H7 (cell line): ENCODE results near the gene COX6A1. TPM values are rescaled to one million over a fixed set of nuclear protein-coding genes. Genes with fewer than 3 reads are reported as not detected.

Source experiments
- DNase-seq: peaks from one replicate; pipeline ENCODE4 v3.0.0; 2012
- H3K27me3 ChIP-seq: 2 replicates; pipeline ENCODE4 v1.6.0; 2011; ENCODE audit warnings: mild to moderate bottlenecking, low read length; ENCODE audit not compliant: control insufficient read depth, insufficient read depth
- H3K36me3 ChIP-seq: replicated peaks from 2 replicates; pipeline ENCODE4 v1.5.1; 2011; ENCODE audit warnings: low read length; ENCODE audit not compliant: control insufficient read depth, insufficient read depth
- H3K4me3 ChIP-seq: 2 replicates; pipeline ENCODE4 v1.5.1; 2011; ENCODE audit warnings: low read depth, mild to moderate bottlenecking, control low read depth, low read length, moderate library complexity; ENCODE audit not compliant: insufficient read depth
- total RNA-seq: library from RNA; depleted of rRNA; stranded (reverse); fragments of >200 nt; shearing (Covaris generic); gene quantifications from 2 replicates; pipeline ENCODE4 v1.2.3, GENCODE V29; 2014

COX6A1 gene
- total RNA-seq, 1 experiment from 2014 or later: 604 TPM

DNA sequence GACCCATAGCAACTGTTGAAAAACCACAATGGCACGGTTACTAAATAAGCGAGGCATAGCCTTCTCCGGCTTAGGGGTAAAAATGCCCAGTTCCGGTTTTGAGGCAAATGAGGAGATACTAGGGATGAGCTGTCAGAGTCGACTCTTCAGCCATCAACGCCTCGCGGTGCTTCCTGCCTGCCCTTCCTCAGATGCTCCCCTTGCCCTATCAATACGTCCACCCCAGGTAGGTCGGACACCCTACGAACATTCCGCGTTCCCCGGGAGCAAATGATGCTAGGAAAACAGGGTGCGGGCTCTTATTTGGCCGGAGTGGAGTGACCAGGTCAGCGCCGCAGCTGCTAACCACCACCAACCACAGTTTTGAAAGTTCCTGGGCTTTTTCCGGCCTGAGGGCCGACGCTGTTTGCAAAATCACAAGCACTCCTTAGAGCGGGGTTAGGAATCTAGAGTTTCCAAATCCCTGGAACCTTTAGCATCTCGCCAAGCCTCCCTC, 30.5 kb downstream of the COX6A1 start:
- peak; percentile 53 for DNase-seq
- Histone ChIP-seq H3K4me3 (peak overlapping the region; percentile 99), H3K36me3 (peaks cover 23% of the 10 kb centered on the region), H3K27me3 (no peaks in the 10 kb centered on the region)

GRCh38 chr12:120468821-120469449, 31.0 kb downstream of the COX6A1 start:
- H3K4me3 ChIP-seq: peak overlapping the region; percentile 99
- no peaks in the 10 kb centered on the region for H3K27me3 ChIP-seq
- peak; percentile 93 for DNase-seq

DNA sequence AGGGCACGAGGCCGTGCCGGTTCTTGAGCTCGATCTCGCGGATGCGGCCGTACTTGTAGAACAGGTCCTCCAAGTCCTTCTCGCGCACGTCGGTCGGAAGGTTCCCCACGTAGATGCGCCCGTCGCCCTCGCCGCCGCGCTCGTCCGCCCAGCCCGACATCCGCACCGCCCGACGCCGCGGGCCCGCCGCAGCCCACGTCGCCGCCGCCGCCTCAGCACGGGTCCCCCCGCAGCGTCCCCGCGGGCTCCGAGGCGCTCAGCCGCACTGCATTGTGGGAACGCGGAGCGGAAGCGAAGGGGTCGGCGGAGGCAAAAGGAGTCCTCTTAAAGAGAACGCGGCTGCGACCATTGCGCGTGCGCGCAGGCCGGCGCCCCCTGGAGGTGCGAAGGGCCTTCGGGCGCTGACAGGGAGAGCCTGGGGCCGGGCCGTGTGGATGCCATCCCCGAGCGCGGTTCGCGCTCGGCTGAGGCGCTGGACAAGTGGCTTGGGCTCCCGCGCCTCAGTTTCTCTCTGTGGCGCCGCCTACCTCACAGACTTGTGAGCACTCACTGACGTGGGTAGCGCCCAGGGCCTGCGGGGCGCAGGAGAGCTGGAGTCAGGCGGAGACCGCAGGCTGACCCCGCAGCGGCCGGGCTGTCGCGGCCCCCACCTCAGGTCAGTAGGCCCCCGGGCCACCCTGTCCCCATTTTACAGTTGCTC, 31.7 kb downstream of the COX6A1 start, which contains the start of gene SRSF9:
SRSF9 (minus strand) TSS at position 299 of the 700 bp plus-strand sequence; CDS start at position 160, 139 bp downstream.
- peak; percentile 99 for DNase-seq
- Histone ChIP-seq H3K36me3 (peaks cover 13% of the 10 kb centered on the region), H3K4me3 (peak within 1 kb of the TSS; percentile 99), H3K27me3 (no peaks in the 10 kb centered on the region)

More at GRCh38 chr12:120468821-120469449, 31.0 kb downstream of the COX6A1 start:
- H3K36me3 ChIP-seq: peaks cover 18% of the 10 kb centered on the region

GRCh38 chr12:120470150-120470784, 32.4 kb downstream of the COX6A1 start:
- Histone ChIP-seq H3K27me3 (no peaks in the 10 kb centered on the region), H3K36me3 (peaks cover 8% of the 10 kb centered on the region), H3K4me3 (peak overlapping the region; percentile 99)
- DNase-seq: no peak

- DNase-seq: no peak
- H3K36me3 ChIP-seq: no peaks in the 10 kb centered on the region; the same call in 1 of the 2 replicates
- H3K4me3 ChIP-seq: no peak overlapping the region
- no peaks in the 10 kb centered on the region for H3K27me3 ChIP-seq
Measured at GRCh38 chr12:120472521-120472920, 34.6 kb downstream of the COX6A1 start.

- H3K4me3 ChIP-seq: no peak overlapping the region
- DNase-seq: no peak
- H3K36me3 ChIP-seq: no peaks in the 10 kb centered on the region
- no peaks in the 10 kb centered on the region for H3K27me3 ChIP-seq
Measured at GRCh38 chr12:120473807-120474615, 36.1 kb downstream of the COX6A1 start.

- Histone ChIP-seq H3K4me3 (no peak overlapping the region), H3K27me3 (no peaks in the 10 kb centered on the region), H3K36me3 (no peaks in the 10 kb centered on the region)
- DNase-seq: peak; percentile 47
Measured at GRCh38 chr12:120474616-120474960, 36.7 kb downstream of the COX6A1 start.

DNA sequence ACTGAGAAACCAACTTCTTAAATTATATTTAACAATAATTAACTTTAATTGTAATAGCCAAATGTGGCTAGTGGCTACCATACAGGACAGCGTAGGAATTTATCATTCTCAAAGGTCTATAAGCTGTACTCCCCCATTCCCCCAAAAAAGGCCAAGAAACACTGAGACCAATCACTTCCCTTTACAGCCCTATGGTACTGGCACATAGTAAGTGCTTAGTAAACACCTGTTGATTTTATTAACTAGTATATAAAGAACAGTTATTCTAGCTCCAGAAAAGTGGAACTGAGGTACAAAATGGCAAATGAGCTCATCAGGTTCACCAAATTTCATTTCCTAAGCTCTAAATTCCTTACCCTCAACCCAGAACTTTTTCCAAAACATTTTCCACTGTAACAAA, 37.7 kb downstream of the COX6A1 start:
- Histone ChIP-seq H3K36me3 (no peaks in the 10 kb centered on the region), H3K4me3 (no peak overlapping the region), H3K27me3 (no peaks in the 10 kb centered on the region)
- no peak for DNase-seq

DNA sequence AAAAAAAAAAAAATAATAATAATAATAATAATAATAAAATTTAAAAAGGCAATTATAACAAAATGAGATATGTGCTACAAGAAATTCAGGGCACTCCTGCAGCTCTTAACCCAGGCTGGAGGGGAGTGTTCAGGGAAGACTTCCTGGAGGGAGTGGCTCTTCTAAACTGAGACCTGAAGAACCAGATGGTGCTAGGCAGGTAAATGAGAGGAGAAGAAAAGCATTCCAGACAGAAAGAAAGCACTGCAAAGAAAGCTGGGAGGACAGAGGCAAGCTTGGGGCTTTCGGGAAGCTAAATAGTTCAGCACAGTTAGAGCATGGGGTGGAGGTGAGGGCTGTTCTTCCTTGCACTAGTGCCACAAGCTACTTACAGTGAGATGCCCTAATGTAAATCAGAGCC, 41.5 kb downstream of the COX6A1 start:
- Histone ChIP-seq H3K36me3 (no peaks in the 10 kb centered on the region), H3K4me3 (no peak overlapping the region), H3K27me3 (no peaks in the 10 kb centered on the region)
- no peak for DNase-seq

- no peaks in the 10 kb centered on the region for H3K27me3 ChIP-seq
- no peaks in the 10 kb centered on the region for H3K36me3 ChIP-seq
- no peak overlapping the region for H3K4me3 ChIP-seq
- no peak for DNase-seq
Measured at GRCh38 chr12:120480211-120480610, 42.3 kb downstream of the COX6A1 start.

GRCh38 chr12:120481022-120481767, 43.3 kb downstream of the COX6A1 start:
- Histone ChIP-seq H3K4me3 (no peak overlapping the region), H3K27me3 (no peaks in the 10 kb centered on the region), H3K36me3 (no peaks in the 10 kb centered on the region)
- DNase-seq: no peak

- H3K4me3 ChIP-seq: no peak overlapping the region
- no peak for DNase-seq
- no peaks in the 10 kb centered on the region for H3K36me3 ChIP-seq
- H3K27me3 ChIP-seq: no peaks in the 10 kb centered on the region
Measured at GRCh38 chr12:120483621-120484020, 45.7 kb downstream of the COX6A1 start.

DNA sequence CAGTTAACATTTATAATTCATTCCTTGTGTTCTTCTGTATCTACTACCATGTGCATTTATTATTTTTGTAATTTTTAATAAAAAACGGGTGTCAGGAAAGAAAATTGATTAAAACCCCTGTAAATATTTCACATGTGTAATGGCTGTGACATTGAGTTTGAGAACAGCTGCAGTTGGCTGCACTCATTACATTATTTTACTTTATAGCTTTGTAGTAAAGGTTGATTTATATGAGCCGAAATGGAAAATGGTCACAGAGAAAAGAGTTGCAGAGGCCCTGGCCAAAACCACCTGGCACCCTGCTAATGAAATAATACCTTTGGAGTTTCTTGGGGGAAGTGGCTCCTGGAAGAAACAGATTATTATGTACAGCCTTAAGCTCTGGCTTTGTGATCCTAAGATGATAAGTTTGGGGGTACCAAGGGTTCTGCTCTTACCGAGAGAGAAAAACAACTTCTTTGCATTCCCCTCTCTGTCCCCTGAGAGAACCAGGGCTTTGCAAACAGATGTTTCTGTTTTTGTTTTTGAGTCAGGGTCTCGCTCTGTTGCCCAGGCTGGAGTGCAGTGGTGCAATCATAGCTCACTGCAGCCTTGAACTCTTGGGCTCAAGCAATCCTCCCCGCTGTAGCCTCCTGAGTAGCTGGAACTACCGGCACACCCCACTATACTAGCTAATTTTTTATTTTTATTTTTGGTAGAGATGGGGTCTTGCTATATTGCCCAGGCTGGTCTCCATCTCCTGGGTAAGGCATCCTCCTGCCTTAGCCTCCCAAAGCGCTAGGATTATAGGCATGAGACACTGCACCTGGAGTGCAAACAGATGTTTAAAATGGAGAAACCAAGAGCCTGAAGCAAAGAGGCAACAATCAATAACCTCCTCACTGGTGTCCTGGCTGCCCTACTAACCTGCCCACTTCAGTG, 48.3 kb downstream of the COX6A1 start:
- Histone ChIP-seq H3K36me3 (no peaks in the 10 kb centered on the region; the same call in 1 of the 2 replicates), H3K27me3 (no peaks in the 10 kb centered on the region), H3K4me3 (no peak overlapping the region)
- DNase-seq: no peak
